IMR-90 (cell line): ENCODE measurements around the gene PINLYP. TPM values are rescaled to one million over a fixed set of nuclear protein-coding genes. Genes with fewer than 3 reads are reported as not detected.
"Not testable (repeated sequence)": the region's sequence is repeated elsewhere in the genome, so short reads cannot be mapped to it uniquely, and the experiment has no call there.

Source experiments
- ATAC-seq: fragments of 200-7000 bp; cut with Tn5 transposase; 2 replicates; pipeline ENCODE4 v1.9.1; 2020; ENCODE audit warnings: low read depth, mild to moderate bottlenecking, moderate library complexity
- BruUV-seq: library from RNA; stranded (reverse); fragments of 400-500 nt; replicated peaks from 2 replicates; lab custom pipeline; 2021; lab: Mats Ljungman, UMichigan
- CTCF ChIA-PET: fragments of 300-600 bp; formaldehyde crosslinking; extraction: SDS; loops from one replicate; lab custom pipeline; 2021; ENCODE audit warnings: antibody characterized with exemption; lab: Yijun Ruan, JAX
- POLR2A ChIA-PET: fragments of 300-600 bp; sonication (Branson Sonifier 250); formaldehyde crosslinking; loops from one replicate; lab custom pipeline; 2022; ENCODE audit warnings: antibody characterized with exemption; ENCODE audit not compliant: unreplicated experiment; lab: Charles Lee
- DNase-seq: peaks from one replicate; pipeline ENCODE4 v3.0.0; 2013
- H2AFZ ChIP-seq: replicated peaks from 2 replicates; pipeline ENCODE3; 2013; ENCODE audit warnings: low read length, mild to moderate bottlenecking; ENCODE audit not compliant: poor library complexity
- H2AK5ac ChIP-seq: 2 replicates; pipeline ENCODE4 v1.6.1; 2013; ENCODE audit warnings: low read depth, low read length, inconsistent platforms
- H2AK9ac ChIP-seq: replicated peaks from 2 replicates; pipeline ENCODE3; 2013; ENCODE audit warnings: mild to moderate bottlenecking, low read depth, low read length, moderate library complexity; ENCODE audit not compliant: poor library complexity
- H2BK120ac ChIP-seq: 2 replicates; pipeline ENCODE4 v1.6.1; 2013; ENCODE audit warnings: low read depth, low read length, inconsistent platforms
- H2BK15ac ChIP-seq: 3 replicates; pipeline ENCODE4 v1.6.1; 2013; ENCODE audit warnings: low read depth, low read length, inconsistent platforms
- H2BK20ac ChIP-seq: 2 replicates; pipeline ENCODE4 v1.6.1; 2013; ENCODE audit warnings: low read depth, mild to moderate bottlenecking, inconsistent platforms, low read length, moderate library complexity
- H2BK5ac ChIP-seq: 2 replicates; pipeline ENCODE4 v1.6.1; 2013; ENCODE audit warnings: mild to moderate bottlenecking, low read depth, low read length, inconsistent platforms; ENCODE audit not compliant: poor library complexity, severe bottlenecking
- H3K14ac ChIP-seq: replicated peaks from 2 replicates; pipeline ENCODE4 v1.6.1; 2013; ENCODE audit warnings: low read depth, low read length, inconsistent platforms
- H3K18ac ChIP-seq: 2 replicates; pipeline ENCODE4 v1.6.1; 2013; ENCODE audit warnings: low read depth, low read length, control low read depth
- H3K23ac ChIP-seq: 2 replicates; pipeline ENCODE4 v1.6.1; 2013; ENCODE audit warnings: low read depth, low read length, inconsistent platforms
- H3K27ac ChIP-seq: 2 replicates; pipeline ENCODE4 v1.5.1; 2013; ENCODE audit warnings: mild to moderate bottlenecking, control low read depth, low read length; ENCODE audit not compliant: insufficient read depth
- H3K27me3 ChIP-seq: 2 replicates; pipeline ENCODE4 v1.6.1; 2013; ENCODE audit warnings: low read length; ENCODE audit not compliant: control insufficient read depth, insufficient read depth
- H3K36me3 ChIP-seq: 2 replicates; pipeline ENCODE4 v1.6.1; 2013; ENCODE audit warnings: low read length, mixed read lengths; ENCODE audit not compliant: control insufficient read depth, insufficient read depth
- H3K4ac ChIP-seq: 2 replicates; pipeline ENCODE4 v1.6.1; 2013; ENCODE audit warnings: low read depth, low read length, inconsistent platforms
- H3K4me1 ChIP-seq: 2 replicates; pipeline ENCODE4 v1.6.1; 2013; ENCODE audit warnings: low read length, mixed read lengths; ENCODE audit not compliant: control insufficient read depth, insufficient read depth
- H3K4me2 ChIP-seq: 2 replicates; pipeline ENCODE4 v1.6.1; 2013; ENCODE audit warnings: low read depth, mild to moderate bottlenecking, control low read depth, low read length, moderate library complexity
- H3K4me3 ChIP-seq: 2 replicates; pipeline ENCODE4 v1.5.1; 2013; ENCODE audit warnings: low read depth, mild to moderate bottlenecking, control low read depth, low read length, moderate library complexity; ENCODE audit not compliant: insufficient read depth
- H3K56ac ChIP-seq: 2 replicates; pipeline ENCODE4 v1.6.1; 2013; ENCODE audit warnings: low read length, inconsistent platforms; ENCODE audit not compliant: insufficient read depth; ENCODE audit errors: extremely low read depth
- H3K79me1 ChIP-seq, 2 experiments: 2 replicates each; pipeline ENCODE4 v1.6.1; 2013; ENCODE audit warnings: low read length in 2 of 2, inconsistent platforms in 1 of 2, low read depth in 1 of 2
- H3K9ac ChIP-seq: 2 replicates; pipeline ENCODE4 v1.6.1; 2013; ENCODE audit warnings: low read depth, low read length, control low read depth
- H3K9me1 ChIP-seq: 2 replicates; pipeline ENCODE4 v1.6.1; 2013; ENCODE audit warnings: low read length, inconsistent platforms; ENCODE audit not compliant: insufficient read depth
- H3K9me3 ChIP-seq: 2 replicates; pipeline ENCODE4 v1.6.1; 2013; ENCODE audit warnings: low read length; ENCODE audit not compliant: control insufficient read depth, insufficient read depth
- H4K20me1 ChIP-seq: 2 replicates; pipeline ENCODE4 v1.6.1; 2013; ENCODE audit warnings: low read length, inconsistent platforms; ENCODE audit not compliant: insufficient read depth
- H4K5ac ChIP-seq: 2 replicates; pipeline ENCODE4 v1.6.1; 2013; ENCODE audit warnings: mild to moderate bottlenecking, low read depth, low read length, control low read depth
- H4K8ac ChIP-seq, 2 experiments: 2 replicates each; pipeline ENCODE4 v1.6.1; 2013; ENCODE audit warnings: low read depth in 2 of 2, low read length in 2 of 2, control low read depth in 1 of 2, inconsistent platforms in 1 of 2
- H4K91ac ChIP-seq: 2 replicates; pipeline ENCODE4 v1.6.1; 2013; ENCODE audit warnings: low read depth, low read length, inconsistent platforms; ENCODE audit not compliant: insufficient read depth
- WGBS, 2 experiments: methylation state at CpG; one replicate each; pipeline versions ENCODE4 v1.1.5 to v1.1.7; 2013; ENCODE audit warnings: missing lambda C conversion rate in 2 of 2; ENCODE audit not compliant: insufficient read length in 1 of 2; ENCODE audit errors: extremely low coverage in 2 of 2; 5-methylcytosine and 5-hydroxymethylcytosine counted together
- dilution Hi-C: fragments of 300-500 bp; cut with HindIII; formaldehyde crosslinking; loops from one replicate; pipeline ENCODE4 v1.14.3; 2018; ENCODE audit warnings: low sequenced_read_pairs; ENCODE audit not compliant: unreplicated experiment
- in situ Hi-C: fragments of 300-500 bp; cut with MboI; formaldehyde crosslinking; loops from 3 replicates; pipeline ENCODE4 v1.14.3; 2019; ENCODE audit warnings: low sequenced_read_pairs, inconsistent platforms, mixed read lengths
- intact Hi-C: fragments of 100-400 bp; cut with micrococcal nuclease; formaldehyde crosslinking; loops from 2 replicates; pipeline ENCODE4 v1.10.0; 2022
- polyA plus RNA-seq, 3 experiments: library from polyadenylated mRNA; depleted of rRNA; stranded (reverse); fragments of >200 nt; gene quantifications; 2 replicates each; pipeline ENCODE4 v1.2.3, GENCODE V29; 2012; ENCODE audit warnings: low replicate concordance in 1 of 3
- total RNA-seq: library from RNA; depleted of rRNA; stranded (reverse); fragments of >200 nt; gene quantifications from 2 replicates; pipeline ENCODE4 v1.2.3, GENCODE V29; 2012

PINLYP gene
- total and polyA plus RNA-seq, 2 of the 4 experiments (the other 2 are of a cell fraction): 0.54 to 1.4 TPM

GRCh38 chr19:43587029-43587428 is 11.4 kb downstream of the PINLYP start:
- H3K27ac ChIP-seq, H3K4me3 ChIP-seq, dilution Hi-C loops, H3K4me1 ChIP-seq, DNase-seq, H3K56ac ChIP-seq, ATAC-seq, POLR2A ChIA-PET, H4K8ac ChIP-seq, in situ Hi-C loops, H3K14ac ChIP-seq, H2BK120ac ChIP-seq, H2AK9ac ChIP-seq, H2BK20ac ChIP-seq, H3K9ac ChIP-seq, H4K5ac ChIP-seq, H3K9me3 ChIP-seq, intact Hi-C loops, H3K4ac ChIP-seq, BruUV-seq, H2BK5ac ChIP-seq, H4K20me1 ChIP-seq, H3K18ac ChIP-seq, H2AFZ ChIP-seq, H3K23ac ChIP-seq, H3K27me3 ChIP-seq, H2BK15ac ChIP-seq, H4K91ac ChIP-seq, H2AK5ac ChIP-seq, H3K4me2 ChIP-seq: not testable (repeated sequence)
- 83% methylated on average over 2 of the region's 3 CpGs; no CpG with 5 or more reads in 1 of the 2 experiments for WGBS, 2 experiments
- peaks cover 11 to 45% of the 10 kb centered on the region in 2 experiments for H3K79me1 ChIP-seq
- H3K36me3 ChIP-seq: peaks cover 31% of the 10 kb centered on the region
- H3K9me1 ChIP-seq: peaks cover 11% of the 10 kb centered on the region
- CTCF ChIA-PET: interaction anchor here (1.0 kb wide), 1 partner anchor 8 kb away, joined by 3 read pairs; no protein-coding TSS in a partner anchor
